Measurements from ENCODE around the gene TNFSF13.
"Not testable (repeated sequence)": the region's sequence is repeated elsewhere in the genome, so short reads cannot be mapped to it uniquely, and the experiment has no call there.

TNFSF13 gene

GRCh38 chr17:7592422-7593021 is 34.0 kb downstream of the TNFSF13 start:
- no peak for DNase-seq (ENCODE audit: low read depth)
- no peak overlapping the region for H3K4me3 ChIP-seq (ENCODE audit: low read length)
- no peak for TF ChIP-seq CTCF (conservative IDR thresholded peaks at IDR 0.05; ENCODE audit: low read depth, low read length)

GRCh38 chr17:7593296-7593695 is 34.7 kb downstream of the TNFSF13 start:
- TF ChIP-seq CTCF (conservative IDR thresholded peaks at IDR 0.05; ENCODE audit: low read depth, low read length): no peak
- H3K4me3 ChIP-seq (ENCODE audit: low read length): no peak overlapping the region
- DNase-seq (ENCODE audit: low read depth): no peak

- not testable (repeated sequence) for H3K4me3 ChIP-seq (ENCODE audit: low read length); DNase-seq (ENCODE audit: low read depth)
Measured at GRCh38 chr17:7597561-7597960, 39.0 kb downstream of the TNFSF13 start.

GRCh38 chr17:7606280-7606679 is 47.7 kb downstream of the TNFSF13 start:
- H3K4me3 ChIP-seq (ENCODE audit: low read length): no peak overlapping the region
- TF ChIP-seq CTCF (conservative IDR thresholded peaks at IDR 0.05; ENCODE audit: low read depth, low read length): no peak
- no peak for DNase-seq (ENCODE audit: low read depth)

- no peak overlapping the region for H3K4me3 ChIP-seq (ENCODE audit: low read length)
- no peak for TF ChIP-seq CTCF (conservative IDR thresholded peaks at IDR 0.05; ENCODE audit: low read depth, low read length)
- no peak for DNase-seq (ENCODE audit: low read depth)
Measured at GRCh38 chr17:7610641-7611040, 52.1 kb downstream of the TNFSF13 start.

All from retinal pigment epithelial cell (primary cell).